HepG2 (cell line): ENCODE measurements around the gene PYGO2. TPM values are rescaled to one million over a fixed set of nuclear protein-coding genes. Genes with fewer than 3 reads are reported as not detected.
A peak's percentile ranks its signal among the peaks of the same experiment; 100 is the strongest.

Source experiments
- AGO1 ChIP-seq: fragments of 200-400 bp; formaldehyde crosslinking; IDR thresholded peaks from 2 replicates; pipeline ENCODE4 v1.6.1; 2017; ENCODE audit warnings: mild to moderate bottlenecking, low read depth, low read length, moderate library complexity; ENCODE audit not compliant: poor library complexity, severe bottlenecking
- CBFB ChIP-seq: sonication (generic); formaldehyde crosslinking; IDR thresholded peaks from 2 replicates; pipeline ENCODE4 v1.4.0; 2020; ENCODE audit warnings: missing genetic modification reagents
- CHD2 ChIP-seq: IDR thresholded peaks from 2 replicates; pipeline ENCODE4 v1.6.1; 2011; ENCODE audit warnings: low read depth, low read length, improper control_type of control experiment
- ELK4 ChIP-seq: sonication (generic); formaldehyde crosslinking; IDR thresholded peaks from 2 replicates; pipeline ENCODE4 v1.9.0; 2021; ENCODE audit warnings: missing genetic modification reagents, borderline replicate concordance
- HDAC1 ChIP-seq: sonication (generic); formaldehyde crosslinking; IDR thresholded peaks from 2 replicates; pipeline ENCODE4 v1.5.1; 2020; ENCODE audit warnings: mild to moderate bottlenecking, missing genetic modification reagents
- JUND ChIP-seq: sonication (generic); formaldehyde crosslinking; IDR thresholded peaks from 2 replicates; pipeline ENCODE4 v1.8.0; 2022; ENCODE audit warnings: mild to moderate bottlenecking, missing genetic modification reagents
- KAT2B ChIP-seq: fragments of 150-350 bp; IDR thresholded peaks from 2 replicates; pipeline ENCODE4 v1.6.1; 2014; ENCODE audit warnings: low read depth, low read length, borderline replicate concordance
- MEIS1 ChIP-seq: sonication (generic); formaldehyde crosslinking; IDR thresholded peaks from 2 replicates; pipeline ENCODE4 v1.9.0; 2021; ENCODE audit warnings: mild to moderate bottlenecking, missing genetic modification reagents, moderate library complexity, borderline replicate concordance
- NCOA1 ChIP-seq: sonication (generic); formaldehyde crosslinking; IDR thresholded peaks from 2 replicates; pipeline ENCODE4 v1.9.0; 2021; ENCODE audit warnings: missing genetic modification reagents
- ZBTB33 ChIP-seq: sonication (generic); formaldehyde crosslinking; IDR thresholded peaks from 2 replicates; pipeline ENCODE4 v1.4.0; 2020; ENCODE audit warnings: missing genetic modification reagents
- ZBTB49 ChIP-seq: sonication (generic); formaldehyde crosslinking; IDR thresholded peaks from 2 replicates; pipeline ENCODE4 v1.4.0; 2020; ENCODE audit warnings: missing genetic modification reagents, borderline replicate concordance
- ZGPAT ChIP-seq: IDR thresholded peaks from 2 replicates; pipeline ENCODE4 v1.6.1; 2016; ENCODE audit warnings: mild to moderate bottlenecking
- ZNF501 ChIP-seq: sonication (generic); formaldehyde crosslinking; IDR thresholded peaks from 2 replicates; pipeline ENCODE4 v1.5.1; 2020; ENCODE audit warnings: mild to moderate bottlenecking, moderate library complexity, missing genetic modification reagents
- ZNF597 ChIP-seq: sonication (generic); formaldehyde crosslinking; IDR thresholded peaks from 2 replicates; pipeline ENCODE4 v1.5.0; 2020; ENCODE audit warnings: missing genetic modification reagents
- ZNF709 ChIP-seq: sonication (generic); formaldehyde crosslinking; IDR thresholded peaks from 2 replicates; pipeline ENCODE4 v1.5.0; 2020; ENCODE audit warnings: mild to moderate bottlenecking, missing genetic modification reagents
- ZNF766 ChIP-seq: sonication (generic); formaldehyde crosslinking; IDR thresholded peaks from 2 replicates; pipeline ENCODE4 v1.5.0; 2020; ENCODE audit warnings: missing genetic modification reagents, borderline replicate concordance
- ZNF781 ChIP-seq: sonication (generic); formaldehyde crosslinking; IDR thresholded peaks from 2 replicates; pipeline ENCODE4 v1.5.1; 2020; ENCODE audit warnings: borderline replicate concordance, mild to moderate bottlenecking, missing genetic modification reagents; ENCODE audit errors: not compliant biosample characterization
- ZNF816 ChIP-seq: sonication (generic); formaldehyde crosslinking; IDR thresholded peaks from 2 replicates; pipeline ENCODE4 v1.8.0; 2022; ENCODE audit warnings: missing genetic modification reagents, mild to moderate bottlenecking, borderline replicate concordance
- polyA plus RNA-seq, 8 experiments: library from polyadenylated mRNA; depleted of rRNA in 3 of 8; stranded (reverse) in 7 of 8; unstranded in 1 of 8; fragments of >200 nt; fragmentation: Illumina TruSeq in 4 of 8; extraction: Trizol in 4 of 8; gene quantifications; 2 replicates each; pipeline versions ENCODE4 v1.2.1 to v1.2.3, GENCODE V29; 2011 to 2016; ENCODE audit warnings: low read depth in 4 of 8, missing spikeins in 1 of 8, mixed read lengths in 1 of 8; ENCODE audit not compliant: insufficient read depth in 1 of 8
- total RNA-seq, 5 experiments: library from RNA; depleted of rRNA; stranded (reverse); fragments of >200 nt; fragmentation: Illumina TruSeq; extraction: Trizol; gene quantifications; 2 replicates each; pipeline ENCODE4 v1.2.3, GENCODE V29; 2016; ENCODE audit warnings: low read depth in 1 of 5

Gene PYGO2
- total and polyA plus RNA-seq, 2 of the 13 experiments (the other 11 are each of a cell fraction or from before 2014, with no cell fraction given), result 20.3 to 21.8 TPM

- TF ChIP-seq ZNF781 (no peak), ZGPAT (CRISPR knock-in tag) (0 out of 2 replicates have a peak, but pooled peaks have one; percentile 2), HDAC1 (CRISPR knock-in tag) (peak; percentile 29), CHD2 (no peak), MEIS1 (CRISPR knock-in tag) (no peak), ZBTB49 (CRISPR knock-in tag) (no peak), CBFB (CRISPR knock-in tag) (no peak), ZNF597 (CRISPR knock-in tag) (no peak), ELK4 (CRISPR knock-in tag) (no peak), ZBTB33 (CRISPR knock-in tag) (no peak), ZNF816 (CRISPR knock-in tag) (0 out of 2 replicates have a peak, but pooled peaks have one; percentile 16), ZNF709 (CRISPR knock-in tag) (no peak), JUND (CRISPR knock-in tag) (no peak), KAT2B (no peak), ZNF766 (CRISPR knock-in tag) (0 out of 2 replicates have a peak, but pooled peaks have one; percentile 53), AGO1 (no peak), NCOA1 (CRISPR knock-in tag) (no peak), ZNF501 (CRISPR knock-in tag) (peak; percentile 33)
- TF ChIP-seq, all 625 proteins: peak for 21
Observed at GRCh38 chr1:154945160-154945961, 16.2 kb downstream of the PYGO2 start (continued).
